Measurements from ENCODE around the gene PTER.

PTER gene

DNA sequence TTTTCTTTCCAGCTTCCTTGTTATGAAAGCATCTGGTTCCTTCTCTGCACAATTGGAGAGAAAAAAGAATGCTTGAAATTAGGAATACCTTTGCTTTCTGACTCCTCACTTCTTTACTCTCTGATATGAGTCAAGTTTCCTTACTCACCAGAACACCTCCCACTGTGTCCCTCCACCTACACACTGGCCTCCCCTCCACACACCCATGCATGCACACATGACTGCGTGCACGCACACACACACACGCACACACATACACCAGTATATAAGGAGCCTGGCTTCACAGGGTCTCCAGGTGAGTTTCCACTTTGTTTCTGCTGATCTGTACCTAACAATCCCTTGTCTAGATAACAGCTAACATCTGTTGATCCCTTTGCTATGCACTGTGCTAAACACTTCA is 11.4 kb upstream of the PTER start:
- TF ChIP-seq, protein P1, sequence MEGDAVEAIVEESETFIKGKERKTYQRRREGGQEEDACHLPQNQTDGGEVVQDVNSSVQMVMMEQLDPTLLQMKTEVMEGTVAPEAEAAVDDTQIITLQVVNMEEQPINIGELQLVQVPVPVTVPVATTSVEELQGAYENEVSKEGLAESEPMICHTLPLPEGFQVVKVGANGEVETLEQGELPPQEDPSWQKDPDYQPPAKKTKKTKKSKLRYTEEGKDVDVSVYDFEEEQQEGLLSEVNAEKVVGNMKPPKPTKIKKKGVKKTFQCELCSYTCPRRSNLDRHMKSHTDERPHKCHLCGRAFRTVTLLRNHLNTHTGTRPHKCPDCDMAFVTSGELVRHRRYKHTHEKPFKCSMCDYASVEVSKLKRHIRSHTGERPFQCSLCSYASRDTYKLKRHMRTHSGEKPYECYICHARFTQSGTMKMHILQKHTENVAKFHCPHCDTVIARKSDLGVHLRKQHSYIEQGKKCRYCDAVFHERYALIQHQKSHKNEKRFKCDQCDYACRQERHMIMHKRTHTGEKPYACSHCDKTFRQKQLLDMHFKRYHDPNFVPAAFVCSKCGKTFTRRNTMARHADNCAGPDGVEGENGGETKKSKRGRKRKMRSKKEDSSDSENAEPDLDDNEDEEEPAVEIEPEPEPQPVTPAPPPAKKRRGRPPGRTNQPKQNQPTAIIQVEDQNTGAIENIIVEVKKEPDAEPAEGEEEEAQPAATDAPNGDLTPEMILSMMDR (IDR thresholded peaks at IDR 0.05; ENCODE audit: borderline replicate concordance, insufficient read depth, low read depth, low read length): no peak
- no peak overlapping the region for H3K4me3 ChIP-seq (ENCODE audit: low read depth, low read length)

DNA sequence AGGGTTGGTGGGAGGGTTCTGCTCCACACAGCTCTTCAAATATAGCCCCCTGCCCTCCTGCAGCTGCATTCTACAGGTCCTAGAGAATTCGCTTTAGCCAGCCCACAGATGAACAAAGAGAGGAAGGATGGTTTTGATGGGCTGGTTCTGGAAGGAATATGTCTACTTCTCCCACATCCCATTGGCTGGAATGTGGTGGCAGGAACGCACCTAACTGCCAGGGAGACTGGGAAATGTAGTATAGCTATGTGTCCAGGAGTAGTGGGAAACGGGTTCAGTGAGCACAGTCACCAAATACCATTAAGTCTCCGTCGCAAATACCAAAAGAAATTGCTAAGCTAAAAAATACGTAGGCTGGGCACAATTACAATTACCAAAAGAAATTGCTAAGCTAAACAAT is 7.3 kb upstream of the PTER start:
- H3K4me3 ChIP-seq (ENCODE audit: low read depth, low read length): no peak overlapping the region
- TF ChIP-seq, protein P1 (IDR thresholded peaks at IDR 0.05; ENCODE audit: borderline replicate concordance, insufficient read depth, low read depth, low read length): no peak

DNA sequence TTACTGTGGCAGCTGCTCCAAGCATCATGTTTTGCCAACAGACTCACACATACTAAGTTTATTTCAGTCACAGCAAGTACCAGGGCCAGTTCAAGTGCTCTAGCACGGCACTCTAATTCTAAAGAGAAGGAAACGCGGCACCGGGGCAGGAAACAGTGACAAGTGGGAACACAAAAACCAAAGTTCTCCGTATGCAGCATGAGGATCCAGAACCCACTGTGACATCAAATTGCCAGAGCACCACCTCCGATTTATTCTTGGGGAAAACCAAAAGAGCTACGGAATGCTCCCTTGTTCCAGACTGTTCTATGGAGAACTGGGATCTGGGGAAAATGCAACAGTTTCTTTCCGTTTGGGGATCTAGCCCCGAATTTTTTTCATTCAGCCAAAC is 448 bp upstream of the PTER start:
- peak overlapping the region; percentile 79 for H3K4me3 ChIP-seq (ENCODE audit: low read depth, low read length)

DNA sequence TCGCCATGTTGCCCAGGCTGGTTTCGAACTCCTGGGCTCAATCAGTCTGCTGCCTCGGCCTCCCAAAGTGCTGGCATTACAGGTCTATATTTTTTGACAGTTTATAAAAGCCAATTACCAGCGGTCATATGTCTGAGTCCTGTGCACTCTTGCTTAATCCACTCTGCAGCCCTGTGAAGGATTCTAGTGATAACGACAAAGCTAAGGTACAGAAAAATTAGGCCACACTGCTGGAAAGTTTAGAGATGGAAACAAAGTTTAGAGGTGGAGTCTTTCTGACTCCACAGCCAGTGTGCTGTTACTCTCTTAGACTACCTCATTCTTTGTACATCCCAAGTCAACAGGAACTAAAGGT is 707 bp downstream of the PTER start:
- TF ChIP-seq, protein P1 (IDR thresholded peaks at IDR 0.05; ENCODE audit: borderline replicate concordance, insufficient read depth, low read depth, low read length): no peak
- peak overlapping the region; percentile 79 for H3K4me3 ChIP-seq (ENCODE audit: low read depth, low read length)

More for the DNA sequence above, 448 bp upstream of the PTER start:
- TF ChIP-seq, protein P1 (IDR thresholded peaks at IDR 0.05; ENCODE audit: borderline replicate concordance, insufficient read depth, low read depth, low read length): no peak

DNA sequence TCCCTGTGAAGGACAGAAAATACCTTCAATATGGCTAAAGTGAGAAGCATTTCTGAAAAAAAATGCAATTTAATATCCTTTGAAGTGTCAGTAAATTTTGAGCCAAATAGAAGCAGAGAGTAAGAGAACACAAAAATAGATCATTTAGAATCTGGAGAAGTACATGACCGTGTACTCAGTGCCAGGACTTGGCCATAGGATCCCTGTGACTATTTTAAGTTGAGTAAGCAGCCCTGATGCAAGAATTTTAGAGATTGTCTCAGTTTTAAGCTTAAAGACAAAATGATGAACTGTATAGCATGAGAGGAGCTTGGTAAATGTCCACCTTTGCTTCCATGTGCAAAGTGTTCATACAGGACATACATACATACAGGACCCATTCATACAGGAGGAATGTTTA is 2.5 kb downstream of the PTER start:
- no peak overlapping the region for H3K4me3 ChIP-seq (ENCODE audit: low read depth, low read length)
- TF ChIP-seq, protein P1 (IDR thresholded peaks at IDR 0.05; ENCODE audit: borderline replicate concordance, insufficient read depth, low read depth, low read length): no peak

DNA sequence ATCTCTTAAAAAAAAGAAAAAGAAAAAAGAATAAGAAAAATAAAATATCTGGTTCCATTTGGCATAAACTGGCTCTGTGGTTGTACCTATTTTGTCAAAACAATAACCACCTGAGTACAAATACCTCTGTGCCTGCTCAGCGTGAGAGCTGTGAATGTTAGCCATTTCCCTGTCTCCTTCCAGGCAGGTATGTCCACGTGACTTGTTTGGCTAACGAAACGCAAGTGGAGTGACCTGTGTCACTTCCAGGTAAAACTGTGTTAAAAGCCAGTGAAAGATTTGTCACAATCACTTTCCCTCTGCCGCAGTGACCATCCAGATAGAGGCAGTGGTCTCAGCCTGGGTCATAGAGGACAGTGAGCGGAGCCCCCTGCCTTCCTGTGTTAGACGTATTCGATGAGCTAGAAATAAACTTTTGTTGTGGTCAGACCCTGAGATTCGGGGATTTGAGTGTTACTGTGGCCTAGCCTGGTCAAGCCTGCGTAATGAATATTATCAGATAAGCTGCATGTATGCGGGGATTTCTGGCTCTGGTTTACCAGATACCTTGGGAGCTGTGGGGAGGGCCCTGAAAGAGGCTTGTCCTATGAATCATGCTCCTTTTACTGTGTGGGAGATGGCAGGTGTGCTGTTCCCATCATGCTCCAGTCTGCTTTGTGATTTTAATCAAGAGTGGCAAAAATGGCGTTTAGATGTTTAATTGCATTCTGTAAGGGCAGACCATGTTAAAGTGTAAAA is 3.8 kb downstream of the PTER start:
- no peak overlapping the region for H3K4me3 ChIP-seq (ENCODE audit: low read depth, low read length)
- TF ChIP-seq, protein P1 (IDR thresholded peaks at IDR 0.05; ENCODE audit: borderline replicate concordance, insufficient read depth, low read depth, low read length): no peak

DNA sequence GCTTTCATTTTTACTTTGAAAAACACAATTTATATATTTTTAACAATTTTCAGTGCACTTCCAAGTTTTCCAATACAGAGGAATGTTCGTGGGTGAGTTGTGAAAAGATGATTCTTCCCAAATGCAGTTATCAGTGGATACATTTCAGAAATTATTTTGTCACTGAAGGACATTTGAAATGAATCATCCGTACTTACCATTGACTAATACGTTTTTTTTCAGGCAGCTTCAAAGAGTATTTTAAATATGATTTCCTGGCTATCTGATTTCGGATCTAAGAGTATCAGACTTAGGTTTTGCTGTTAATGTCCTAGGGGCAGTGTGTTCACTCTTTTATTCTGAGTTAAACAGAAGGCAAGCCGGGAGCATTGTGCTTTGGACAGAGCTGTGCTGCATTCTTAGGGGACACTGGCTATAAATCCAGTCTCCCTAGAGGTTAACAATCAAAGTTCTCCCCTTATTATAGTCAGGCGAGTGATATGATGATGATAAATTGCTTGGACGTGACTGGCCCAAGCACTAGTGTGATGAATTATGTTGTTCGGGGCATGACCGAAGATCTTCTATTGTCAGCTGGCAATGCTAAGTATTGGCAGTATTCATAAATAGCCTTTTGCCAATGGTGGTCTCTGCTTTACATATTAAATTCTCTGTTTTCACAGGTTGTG is 4.5 kb downstream of the PTER start:
- TF ChIP-seq, protein P1 (IDR thresholded peaks at IDR 0.05; ENCODE audit: borderline replicate concordance, insufficient read depth, low read depth, low read length): no peak
- no peak overlapping the region for H3K4me3 ChIP-seq (ENCODE audit: low read depth, low read length)

Measured in GM12875 (cell line).